ENCODE measurements around the gene THAP2.

GRCh38 chr12:71646512-71646911 is 17.6 kb upstream of the THAP2 start:
- TF ChIP-seq TAF1 (IDR thresholded peaks at IDR 0.05; ENCODE audit: borderline replicate concordance, insufficient read depth, low read length), result no peak
- TF ChIP-seq SIN3A (IDR thresholded peaks at IDR 0.05; ENCODE audit: borderline replicate concordance, insufficient read depth, low read length), result no peak

Data from PFSK-1 (cell line).